ENCODE data around the gene SYTL3.
A peak's percentile ranks its signal among the peaks of the same experiment; 100 is the strongest.

The SYTL3 gene

GRCh38 chr6:158717341-158718330 is 67.8 kb downstream of the SYTL3 start:
- Histone ChIP-seq H3K36me3 (ENCODE audit: control insufficient read depth, insufficient read depth, low read length) (no peaks in the 10 kb centered on the region; the same call in none of the 2 replicates), H3K27me3 (replicated peaks; ENCODE audit: control insufficient read depth, insufficient read depth, low read length) (no peaks in the 10 kb centered on the region), H3K4me3 (replicated peaks; ENCODE audit: low read depth, low read length) (no peak overlapping the region)
- TF ChIP-seq, protein P1, sequence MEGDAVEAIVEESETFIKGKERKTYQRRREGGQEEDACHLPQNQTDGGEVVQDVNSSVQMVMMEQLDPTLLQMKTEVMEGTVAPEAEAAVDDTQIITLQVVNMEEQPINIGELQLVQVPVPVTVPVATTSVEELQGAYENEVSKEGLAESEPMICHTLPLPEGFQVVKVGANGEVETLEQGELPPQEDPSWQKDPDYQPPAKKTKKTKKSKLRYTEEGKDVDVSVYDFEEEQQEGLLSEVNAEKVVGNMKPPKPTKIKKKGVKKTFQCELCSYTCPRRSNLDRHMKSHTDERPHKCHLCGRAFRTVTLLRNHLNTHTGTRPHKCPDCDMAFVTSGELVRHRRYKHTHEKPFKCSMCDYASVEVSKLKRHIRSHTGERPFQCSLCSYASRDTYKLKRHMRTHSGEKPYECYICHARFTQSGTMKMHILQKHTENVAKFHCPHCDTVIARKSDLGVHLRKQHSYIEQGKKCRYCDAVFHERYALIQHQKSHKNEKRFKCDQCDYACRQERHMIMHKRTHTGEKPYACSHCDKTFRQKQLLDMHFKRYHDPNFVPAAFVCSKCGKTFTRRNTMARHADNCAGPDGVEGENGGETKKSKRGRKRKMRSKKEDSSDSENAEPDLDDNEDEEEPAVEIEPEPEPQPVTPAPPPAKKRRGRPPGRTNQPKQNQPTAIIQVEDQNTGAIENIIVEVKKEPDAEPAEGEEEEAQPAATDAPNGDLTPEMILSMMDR (IDR thresholded peaks at IDR 0.05; ENCODE audit: insufficient read depth, low read length, poor library complexity, severe bottlenecking), result no peak
- peak; percentile 69 for DNase-seq (ENCODE audit: extremely low read depth, insufficient read length)

DNA sequence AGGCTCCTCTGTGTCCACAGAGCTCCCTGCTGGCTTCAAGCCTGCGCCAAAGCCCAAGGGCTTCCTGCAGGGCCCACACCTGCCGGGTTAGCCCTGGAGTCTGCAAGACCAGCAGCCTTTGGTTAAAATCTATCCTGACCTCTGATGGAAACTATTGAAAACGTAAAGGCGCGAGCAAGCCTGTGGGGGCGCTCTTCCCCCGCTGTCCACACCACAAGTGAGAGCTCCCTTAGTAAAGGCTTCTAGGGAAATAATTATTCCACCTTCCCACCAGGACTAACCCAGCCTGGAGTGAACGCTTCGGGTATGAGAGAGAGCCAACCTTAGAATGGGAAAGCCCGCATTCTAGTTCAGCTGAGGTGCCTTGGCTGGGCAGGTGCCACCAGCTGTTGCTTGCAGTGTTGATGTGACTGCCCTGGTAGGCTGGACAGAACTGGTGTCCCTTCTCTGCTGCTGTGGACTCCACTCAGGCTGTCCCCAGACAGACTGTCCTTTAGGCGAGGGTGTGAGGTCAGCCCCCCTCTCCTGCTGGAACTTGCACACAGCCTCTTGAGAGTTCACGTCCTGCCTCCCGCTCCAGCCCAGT is 68.7 kb downstream of the SYTL3 start:
- TF ChIP-seq, protein P1 (IDR thresholded peaks at IDR 0.05; ENCODE audit: insufficient read depth, low read length, poor library complexity, severe bottlenecking), result peak; percentile 65
- Histone ChIP-seq H3K4me3 (replicated peaks; ENCODE audit: low read depth, low read length) (no peak overlapping the region), H3K36me3 (ENCODE audit: control insufficient read depth, insufficient read depth, low read length) (no peaks in the 10 kb centered on the region; the same call in none of the 2 replicates), H3K27me3 (replicated peaks; ENCODE audit: control insufficient read depth, insufficient read depth, low read length) (no peaks in the 10 kb centered on the region)
- no peak for DNase-seq (ENCODE audit: extremely low read depth, insufficient read length)

DNA sequence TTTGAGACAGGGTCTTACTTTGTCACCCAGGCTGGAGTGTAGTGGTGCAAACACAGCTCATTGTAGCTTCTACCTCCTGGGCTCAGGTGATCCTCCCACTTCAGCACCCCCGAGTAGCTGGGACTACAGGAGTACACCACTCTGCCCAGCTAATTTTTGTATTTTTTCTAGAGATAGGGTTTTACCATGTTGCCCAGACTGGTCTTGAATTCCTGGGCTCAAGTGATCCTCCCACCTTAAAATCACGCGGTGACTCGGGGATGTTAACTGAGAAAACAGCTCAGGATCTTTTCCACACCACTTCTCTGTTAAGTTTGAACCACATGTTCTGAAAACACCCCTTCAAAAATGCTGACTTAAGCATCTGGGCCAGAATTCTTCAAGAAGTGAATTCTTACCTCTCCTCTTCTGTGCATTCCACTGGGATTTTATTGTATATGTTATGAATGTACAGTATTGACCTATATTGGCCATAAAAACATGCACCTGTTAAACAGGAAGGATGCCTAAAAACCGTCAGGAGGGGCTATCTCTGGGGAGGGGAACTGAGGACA is 72.4 kb downstream of the SYTL3 start:
- Histone ChIP-seq H3K27me3 (replicated peaks; ENCODE audit: control insufficient read depth, insufficient read depth, low read length) (no peaks in the 10 kb centered on the region), H3K4me3 (replicated peaks; ENCODE audit: low read depth, low read length) (no peak overlapping the region), H3K36me3 (ENCODE audit: control insufficient read depth, insufficient read depth, low read length) (no peaks in the 10 kb centered on the region; the same call in none of the 2 replicates)
- no peak for DNase-seq (ENCODE audit: extremely low read depth, insufficient read length)
- TF ChIP-seq, protein P1 (IDR thresholded peaks at IDR 0.05; ENCODE audit: insufficient read depth, low read length, poor library complexity, severe bottlenecking), result no peak

DNA sequence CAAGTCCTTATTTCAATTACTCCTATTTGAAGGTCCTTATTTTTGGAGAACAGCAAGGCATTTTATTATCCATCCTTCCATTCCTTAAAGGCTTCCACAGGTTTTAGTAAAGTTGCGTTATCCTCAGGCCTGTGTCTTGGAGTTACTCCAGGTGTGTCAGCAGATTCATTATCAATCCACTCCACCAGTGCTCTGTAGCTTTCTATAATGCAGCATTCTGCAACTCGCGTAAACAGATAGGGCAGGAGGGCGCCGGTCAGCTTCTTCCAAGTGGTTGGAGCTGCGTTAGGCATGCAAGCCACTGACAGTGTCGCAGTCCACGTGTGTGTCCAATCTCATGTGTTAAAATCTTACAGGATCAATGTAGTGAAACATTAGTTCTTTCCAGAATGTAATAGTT is 75.8 kb downstream of the SYTL3 start:
- no peak overlapping the region for H3K4me3 ChIP-seq (replicated peaks; ENCODE audit: low read depth, low read length)
- TF ChIP-seq, protein P1 (IDR thresholded peaks at IDR 0.05; ENCODE audit: insufficient read depth, low read length, poor library complexity, severe bottlenecking), result no peak
- no peaks in the 10 kb centered on the region for H3K36me3 ChIP-seq (ENCODE audit: control insufficient read depth, insufficient read depth, low read length)
- no peaks in the 10 kb centered on the region for H3K27me3 ChIP-seq (replicated peaks; ENCODE audit: control insufficient read depth, insufficient read depth, low read length)
- no peak for DNase-seq (ENCODE audit: extremely low read depth, insufficient read length)

DNA sequence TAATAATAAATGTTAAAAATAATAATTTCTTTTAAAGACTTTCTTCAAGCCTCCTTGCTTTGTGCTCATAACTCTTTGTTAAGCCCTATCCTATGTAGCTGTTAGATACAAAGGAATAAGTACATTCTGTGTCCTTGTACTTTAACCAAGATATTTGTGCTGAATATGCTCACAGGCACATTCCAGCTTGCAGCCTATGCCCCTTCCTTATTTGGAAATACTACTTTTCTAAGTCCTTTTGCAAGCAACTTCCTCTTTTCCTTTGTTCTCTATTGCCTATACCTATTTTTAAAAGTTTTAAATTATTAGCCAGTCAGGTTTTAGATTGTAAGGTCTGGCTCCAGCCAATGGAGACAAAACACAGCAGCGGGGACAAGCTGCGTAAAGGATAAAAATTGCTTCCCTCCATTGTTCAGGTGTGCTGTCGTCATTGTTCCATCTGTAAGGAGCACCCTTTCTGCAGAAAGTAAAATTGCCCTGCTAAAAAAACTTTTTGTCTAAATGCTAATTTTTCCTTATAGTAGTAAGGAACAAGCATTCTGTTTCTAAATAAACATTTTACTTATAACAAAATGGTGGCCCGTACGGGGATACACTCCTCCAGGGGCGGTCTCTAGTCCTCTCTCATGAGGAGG is 80.2 kb downstream of the SYTL3 start:
- no peak for DNase-seq (ENCODE audit: extremely low read depth, insufficient read length)
- Histone ChIP-seq H3K4me3 (replicated peaks; ENCODE audit: low read depth, low read length) (no peak overlapping the region), H3K27me3 (replicated peaks; ENCODE audit: control insufficient read depth, insufficient read depth, low read length) (no peaks in the 10 kb centered on the region), H3K36me3 (ENCODE audit: control insufficient read depth, insufficient read depth, low read length) (peaks cover 2% of the 10 kb centered on the region; the same call in 1 of the 2 replicates)
- TF ChIP-seq, protein P1 (IDR thresholded peaks at IDR 0.05; ENCODE audit: insufficient read depth, low read length, poor library complexity, severe bottlenecking), result no peak

Measured in GM06990 (cell line).